Right lobe of liver (tissue), 4 donors: Measurements from ENCODE around the gene ZNG1A.

Experiments used
- CTCF ChIP-seq, 4 donors: fragments of 200-600 bp in 3 of 4; fragments of 450-650 bp in 1 of 4; IDR thresholded peaks; one replicate each; pipeline versions ENCODE4 v1.5.1 to v1.8.0; 2016 to 2022; ENCODE audit warnings: antibody characterized with exemption in 4 of 4, mild to moderate bottlenecking in 2 of 4
- POLR2A ChIP-seq: fragments of 450-650 bp; IDR thresholded peaks from one replicate; pipeline ENCODE4 v1.6.1; 2017; ENCODE audit warnings: antibody characterized with exemption, mild to moderate bottlenecking
- donor health status: DM: no; HTN: no; CAD: no.
- donor health status: DM: no; HTN: no; CAD: no.
- donor health status: DM: no; HTN: yes; CAD: no.

GRCh38 chr9:224582-225520 lies 46.0 kb upstream of the ZNG1A start:
- no peak for TF ChIP-seq POLR2A
- no peak for TF ChIP-seq CTCF (IDR thresholded peaks at IDR 0.05)
